MCF 10A (cell line): ENCODE measurements around the gene PSME1. TPM values are rescaled to one million over a fixed set of nuclear protein-coding genes. Genes with fewer than 3 reads are reported as not detected.

Source experiments
- BruUV-seq: library from RNA; stranded (reverse); fragments of 400-500 nt; replicated peaks from 2 replicates; lab custom pipeline; 2021; lab: Mats Ljungman, UMichigan
- CTCF ChIA-PET: fragments of 300-600 bp; sonication (Branson Sonifier 250); formaldehyde crosslinking; extraction: SDS; loops from one replicate; lab custom pipeline; 2021; ENCODE audit warnings: antibody characterized with exemption, inconsistent platforms; lab: Yijun Ruan, JAX
- POLR2A ChIA-PET: fragments of 300-600, 350-650 bp; sonication (Branson Sonifier 250); formaldehyde crosslinking; extraction: SDS; loops from one replicate; lab custom pipeline; 2020; ENCODE audit warnings: antibody characterized with exemption, inconsistent platforms; lab: Yijun Ruan, JAX
- DNase-seq: peaks from one replicate; pipeline ENCODE4 v3.0.0-alpha.2; 2018; ENCODE audit not compliant: unreplicated experiment
- H3K27ac Mint-ChIP-seq: one replicate; pipeline ENCODE4 v1.8.0; 2022; ENCODE audit warnings: mild to moderate bottlenecking, low read depth, mixed read lengths; ENCODE audit not compliant: unreplicated experiment
- H3K27me3 Mint-ChIP-seq: one replicate; pipeline ENCODE4 v1.8.0; 2022; ENCODE audit warnings: mixed read lengths; ENCODE audit not compliant: insufficient read depth, unreplicated experiment
- H3K36me3 Mint-ChIP-seq: one replicate; pipeline ENCODE4 v1.8.0; 2022; ENCODE audit warnings: mild to moderate bottlenecking, moderate library complexity, mixed read lengths; ENCODE audit not compliant: insufficient read depth, unreplicated experiment
- H3K4me1 Mint-ChIP-seq: one replicate; pipeline ENCODE4 v1.8.0; 2022; ENCODE audit warnings: mixed read lengths; ENCODE audit not compliant: insufficient read depth, unreplicated experiment
- H3K4me3 Mint-ChIP-seq: one replicate; pipeline ENCODE4 v1.8.0; 2022; ENCODE audit warnings: mild to moderate bottlenecking, moderate library complexity, mixed read lengths; ENCODE audit not compliant: unreplicated experiment
- H3K9me3 Mint-ChIP-seq: one replicate; pipeline ENCODE4 v1.8.0; 2022; ENCODE audit warnings: mixed read lengths; ENCODE audit not compliant: unreplicated experiment
- CTCF ChIP-seq: fragments of 200-600 bp; IDR thresholded peaks from one replicate; pipeline ENCODE4 v1.8.0; 2022; ENCODE audit warnings: antibody characterized with exemption, mild to moderate bottlenecking; ENCODE audit not compliant: unreplicated experiment
- intact Hi-C: fragments of 100-400 bp; cut with micrococcal nuclease; formaldehyde crosslinking; loops from 2 replicates; pipeline ENCODE4 v1.14.1; 2022
- total RNA-seq: library from RNA; stranded (reverse); gene quantifications from 2 replicates; pipeline ENCODE4 v1.2.3, GENCODE V29; 2022

The PSME1 gene
- total RNA-seq, 1 experiment from 2014 or later, result 126 TPM

- Mint-ChIP-seq H3K4me3 (peak overlapping the region; percentile 97), H3K4me1 (peaks cover 19% of the 10 kb centered on the region), H3K9me3 (no peaks in the 10 kb centered on the region), H3K36me3 (peaks cover 10% of the 10 kb centered on the region), H3K27ac (peak overlapping the region; percentile 59), H3K27me3 (no peaks in the 10 kb centered on the region)
- TF ChIP-seq CTCF, result no peak
- CTCF ChIA-PET, result interaction anchor here (0.6 to 11.2 kb wide), 21 partner anchors 9 to 953 kb away, joined by 3 to 272 read pairs (median 4); partner anchors contain the start of genes DCAF11, DHRS4 and EMC9
- POLR2A ChIA-PET, result interaction anchor here (0.6 to 6.4 kb wide), 11 partner anchors 9 to 119 kb away, joined by 3 to 90 read pairs (median 4); partner anchors contain the start of genes DCAF11, DHRS4L2, EMC9 and NRL
- no peak for DNase-seq
- BruUV-seq, result TSS peak; percentile 86
- intact Hi-C loops, result loop anchor here (5.0 kb wide), 2 partner anchors 69 to 526 kb away; partner anchors contain the start of genes AP1G2 and IRF9
Measured at GRCh38 chr14:24093207-24093900, 42.6 kb upstream of the PSME1 start.

- intact Hi-C loops, result loop anchor here (2.0 to 5.0 kb wide), 4 partner anchors 15 to 527 kb away; partner anchors contain the start of genes AP1G2, IRF9, PSME2 and RNF31
- peaks cover 19% of the 10 kb centered on the region for H3K4me1 Mint-ChIP-seq
- H3K27me3 Mint-ChIP-seq, result no peaks in the 10 kb centered on the region
- POLR2A ChIA-PET, result interaction anchor here (0.6 to 6.4 kb wide), 12 partner anchors 8 to 556 kb away, joined by 3 to 90 read pairs (median 4); partner anchors contain the start of genes DCAF11, DHRS4L2, EMC9 and NRL
- H3K4me3 Mint-ChIP-seq, result peak within 1 kb of the TSS; percentile 97
- peak; percentile 97 for DNase-seq
- TF ChIP-seq CTCF, result no peak
- TSS peak; percentile 71 for BruUV-seq
- no peaks in the 10 kb centered on the region for H3K9me3 Mint-ChIP-seq
- CTCF ChIA-PET, result interaction anchor here (0.6 to 11.2 kb wide), 18 partner anchors 12 to 1152 kb away, joined by 3 to 272 read pairs (median 4); partner anchors contain the start of genes DCAF11, DHRS4, EMC9 and NRL
- peak within 1 kb of the TSS; percentile 92 for H3K27ac Mint-ChIP-seq
- H3K36me3 Mint-ChIP-seq, result peaks cover 12% of the 10 kb centered on the region
Measured at GRCh38 chr14:24093901-24094840, 41.8 kb upstream of the PSME1 start, which contains the start of gene PCK2. Gene PCK2 (plus strand): TSS chr14:24094311. CDS start chr14:24094406, 95 bp downstream.

- no peak for TF ChIP-seq CTCF
- no peaks in the 10 kb centered on the region for H3K27me3 Mint-ChIP-seq
- peaks cover 19% of the 10 kb centered on the region for H3K4me1 Mint-ChIP-seq
- H3K9me3 Mint-ChIP-seq, result no peaks in the 10 kb centered on the region
- peak overlapping the region; percentile 92 for H3K27ac Mint-ChIP-seq
- intact Hi-C loops, result loop anchor here (2.0 to 5.0 kb wide), 4 partner anchors 14 to 528 kb away; partner anchors contain the start of genes AP1G2, IRF9, PSME2 and RNF31
- H3K4me3 Mint-ChIP-seq, result peak overlapping the region; percentile 97
- BruUV-seq, result no TSS peak
- CTCF ChIA-PET, result interaction anchor here (0.6 to 11.2 kb wide), 9 partner anchors 11 to 1153 kb away, joined by 3 to 272 read pairs (median 5); partner anchors contain the start of genes DCAF11, IRF9 and NRL
- H3K36me3 Mint-ChIP-seq, result peaks cover 17% of the 10 kb centered on the region
- no peak for DNase-seq
- POLR2A ChIA-PET, result interaction anchor here (0.7 to 6.4 kb wide), 7 partner anchors 13 to 557 kb away, joined by 3 to 90 read pairs (median 10); partner anchors contain the start of genes DCAF11, EMC9, NRL and RNF31
Measured at GRCh38 chr14:24094841-24095270, 41.1 kb upstream of the PSME1 start.
